22Rv1 (cell line): Measurements from ENCODE around the gene EGFL8.

Experiments used
- H3K27ac ChIP-seq: fragments of 450-650 bp; 2 replicates; pipeline ENCODE4 v1.5.1; 2017
- CTCF ChIP-seq: fragments of 450-650 bp; IDR thresholded peaks from 2 replicates; pipeline ENCODE4 v1.5.1; 2017; ENCODE audit warnings: mild to moderate bottlenecking
- ZFX ChIP-seq: fragments of 450-650 bp; IDR thresholded peaks from 2 replicates; pipeline ENCODE4 v1.6.1; 2017; ENCODE audit warnings: antibody characterized with exemption, borderline replicate concordance

The EGFL8 gene

DNA sequence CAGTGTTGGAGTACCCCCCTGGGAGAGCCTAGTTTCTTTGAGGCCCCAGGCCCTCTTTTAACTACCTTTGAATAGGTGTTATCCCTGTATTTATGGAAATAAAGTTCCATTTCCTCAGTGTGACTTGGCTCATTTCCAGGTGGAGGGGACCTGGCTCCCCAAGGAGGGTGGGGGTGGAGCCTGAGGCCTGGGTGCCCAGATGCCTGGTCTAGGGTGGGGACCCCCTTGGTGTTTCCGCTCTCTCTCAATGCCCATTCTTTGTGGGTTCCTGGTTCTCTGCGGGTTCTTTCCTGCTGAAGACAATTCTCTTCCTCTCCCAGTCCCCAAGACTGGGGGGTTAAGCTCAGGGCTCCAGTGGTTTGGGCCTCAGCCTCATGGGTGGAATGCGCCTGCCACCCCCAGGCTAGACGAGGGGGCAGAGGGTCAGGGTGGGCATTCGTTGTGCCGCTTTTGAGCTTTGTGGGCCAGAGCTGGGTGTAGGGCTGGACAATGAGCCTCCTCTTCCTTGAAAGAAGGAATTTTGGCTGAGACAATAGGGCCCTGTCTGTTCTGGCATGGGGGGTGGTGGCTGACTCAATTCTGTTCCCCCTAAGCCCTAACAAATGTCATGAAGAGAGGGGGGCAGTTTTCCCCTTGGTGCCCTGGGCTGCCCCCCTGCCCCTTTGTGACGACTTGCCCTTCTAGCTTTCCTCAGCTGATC lies 686 bp upstream of the EGFL8 start:
- TF ChIP-seq ZFX (no peak), CTCF (no peak)
- H3K27ac ChIP-seq, result no peak overlapping the region

DNA sequence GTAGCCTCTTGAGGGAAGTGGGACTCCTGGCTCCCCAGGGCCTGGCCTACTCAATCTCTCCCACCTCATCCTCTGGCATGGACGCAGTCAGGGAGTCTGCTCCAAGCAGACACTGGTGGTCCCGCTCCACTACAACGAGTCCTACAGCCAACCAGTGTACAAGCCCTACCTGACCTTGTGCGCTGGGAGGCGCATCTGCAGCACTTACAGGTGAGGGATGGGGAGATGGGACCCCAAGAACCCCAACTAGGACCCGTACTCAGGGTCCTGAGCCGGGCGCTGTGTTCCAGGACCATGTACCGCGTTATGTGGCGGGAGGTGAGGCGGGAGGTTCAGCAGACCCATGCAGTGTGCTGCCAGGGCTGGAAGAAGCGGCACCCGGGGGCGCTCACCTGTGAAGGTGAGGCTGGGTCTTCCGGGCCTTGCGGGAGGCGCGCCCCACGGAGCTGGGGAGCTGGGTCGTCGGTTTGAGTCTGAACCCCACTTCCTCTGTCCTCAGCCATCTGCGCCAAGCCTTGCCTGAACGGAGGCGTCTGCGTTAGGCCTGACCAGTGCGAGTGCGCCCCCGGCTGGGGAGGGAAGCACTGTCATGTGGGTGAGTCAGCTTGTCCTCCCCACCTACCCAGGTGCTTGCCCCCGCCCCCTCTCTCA lies 2.1 kb downstream of the EGFL8 start:
- TF ChIP-seq CTCF (peak; percentile 22; the same call in 1 of the 2 replicates), ZFX (no peak)
- peak overlapping the region; percentile 35; the same call in 1 of the 2 replicates for H3K27ac ChIP-seq

GRCh38 chr6:32167154-32167760 lies 2.9 kb downstream of the EGFL8 start:
- peak overlapping the region; percentile 35 for H3K27ac ChIP-seq
- TF ChIP-seq CTCF (no peak), ZFX (no peak)

- TF ChIP-seq ZFX (no peak), CTCF (no peak)
- H3K27ac ChIP-seq, result peak overlapping the region; percentile 35
Observed at GRCh38 chr6:32167761-32168262, 3.4 kb downstream of the EGFL8 start.

DNA sequence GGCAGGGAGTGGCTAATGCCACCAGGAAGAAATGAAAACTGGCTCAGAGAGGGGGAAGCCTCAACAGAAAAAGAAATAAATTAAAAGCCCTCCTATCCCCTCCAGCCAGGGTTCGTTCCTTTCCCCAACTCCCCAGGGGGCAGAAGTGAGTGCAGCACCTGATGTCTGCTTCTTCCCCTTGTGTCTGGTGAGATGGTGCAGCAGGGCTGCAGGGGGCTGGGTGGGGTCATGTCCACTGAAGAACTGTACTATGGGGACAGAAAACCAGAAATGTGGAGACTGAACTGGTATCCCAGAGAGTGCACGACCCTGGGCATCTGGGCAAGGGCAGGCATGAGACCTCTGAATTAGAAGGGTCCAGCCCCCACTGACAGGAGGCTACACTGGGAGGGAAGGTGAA lies 4.0 kb downstream of the EGFL8 start:
- H3K27ac ChIP-seq, result peak overlapping the region; percentile 35
- TF ChIP-seq CTCF, result no peak
- TF ChIP-seq ZFX, result no peak

DNA sequence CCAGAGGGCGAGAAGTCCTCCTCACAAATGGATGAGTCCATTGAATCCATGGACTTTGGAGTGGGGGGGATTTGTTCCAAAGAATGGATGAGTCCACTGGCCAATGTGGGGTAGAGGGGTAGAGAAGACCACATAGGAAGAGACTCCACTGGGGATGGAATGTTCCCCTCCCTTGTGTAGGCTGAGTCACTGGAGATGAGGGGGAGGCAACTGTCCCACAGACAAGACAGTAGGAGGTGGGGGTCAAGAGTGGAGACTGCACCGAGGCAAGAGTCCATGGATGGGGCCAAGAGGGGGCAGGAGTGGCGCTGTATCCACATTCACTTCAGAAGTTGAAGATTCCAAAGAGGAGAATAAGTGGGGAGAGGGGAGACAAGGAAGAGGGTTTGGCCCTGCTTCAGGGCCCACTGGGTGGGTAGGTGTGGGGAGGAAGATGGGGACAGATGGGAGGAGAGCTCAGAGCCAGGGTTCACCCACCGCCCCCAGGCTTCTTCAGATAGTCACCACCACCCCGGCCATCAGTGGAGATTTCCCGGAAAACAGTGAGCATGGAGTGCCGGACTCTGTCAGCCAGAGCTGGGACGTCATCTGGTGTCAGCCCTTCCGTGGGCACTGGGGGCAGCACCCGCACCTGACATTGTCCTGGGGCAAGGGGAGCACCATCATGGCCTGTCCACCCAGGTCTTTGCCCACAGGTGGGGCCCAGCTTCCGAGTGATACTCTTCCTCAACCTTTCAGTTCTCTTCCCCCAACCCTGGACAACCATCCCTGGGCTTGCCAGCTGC lies 4.6 kb downstream of the EGFL8 start:
- H3K27ac ChIP-seq, result 0 out of 2 replicates have a peak overlapping the region, but pooled peaks have one; percentile 35
- TF ChIP-seq CTCF, result no peak
- no peak for TF ChIP-seq ZFX
